Islet precursor cell (in vitro differentiated cells): ENCODE measurements around the gene MRTFB.
"Not testable (repeated sequence)": the region's sequence is repeated elsewhere in the genome, so short reads cannot be mapped to it uniquely, and the experiment has no call there.

Experiments used
- DNase-seq: peaks from one replicate; pipeline ENCODE4 v3.0.0-alpha.2; 2018

The MRTFB gene, protein sequence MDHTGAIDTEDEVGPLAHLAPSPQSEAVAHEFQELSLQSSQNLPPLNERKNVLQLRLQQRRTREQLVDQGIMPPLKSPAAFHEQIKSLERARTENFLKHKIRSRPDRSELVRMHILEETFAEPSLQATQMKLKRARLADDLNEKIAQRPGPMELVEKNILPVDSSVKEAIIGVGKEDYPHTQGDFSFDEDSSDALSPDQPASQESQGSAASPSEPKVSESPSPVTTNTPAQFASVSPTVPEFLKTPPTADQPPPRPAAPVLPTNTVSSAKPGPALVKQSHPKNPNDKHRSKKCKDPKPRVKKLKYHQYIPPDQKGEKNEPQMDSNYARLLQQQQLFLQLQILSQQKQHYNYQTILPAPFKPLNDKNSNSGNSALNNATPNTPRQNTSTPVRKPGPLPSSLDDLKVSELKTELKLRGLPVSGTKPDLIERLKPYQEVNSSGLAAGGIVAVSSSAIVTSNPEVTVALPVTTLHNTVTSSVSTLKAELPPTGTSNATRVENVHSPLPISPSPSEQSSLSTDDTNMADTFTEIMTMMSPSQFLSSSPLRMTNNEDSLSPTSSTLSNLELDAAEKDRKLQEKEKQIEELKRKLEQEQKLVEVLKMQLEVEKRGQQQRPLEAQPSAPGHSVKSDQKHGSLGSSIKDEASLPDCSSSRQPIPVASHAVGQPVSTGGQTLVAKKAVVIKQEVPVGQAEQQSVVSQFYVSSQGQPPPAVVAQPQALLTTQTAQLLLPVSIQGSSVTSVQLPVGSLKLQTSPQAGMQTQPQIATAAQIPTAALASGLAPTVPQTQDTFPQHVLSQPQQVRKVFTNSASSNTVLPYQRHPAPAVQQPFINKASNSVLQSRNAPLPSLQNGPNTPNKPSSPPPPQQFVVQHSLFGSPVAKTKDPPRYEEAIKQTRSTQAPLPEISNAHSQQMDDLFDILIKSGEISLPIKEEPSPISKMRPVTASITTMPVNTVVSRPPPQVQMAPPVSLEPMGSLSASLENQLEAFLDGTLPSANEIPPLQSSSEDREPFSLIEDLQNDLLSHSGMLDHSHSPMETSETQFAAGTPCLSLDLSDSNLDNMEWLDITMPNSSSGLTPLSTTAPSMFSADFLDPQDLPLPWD

DNA sequence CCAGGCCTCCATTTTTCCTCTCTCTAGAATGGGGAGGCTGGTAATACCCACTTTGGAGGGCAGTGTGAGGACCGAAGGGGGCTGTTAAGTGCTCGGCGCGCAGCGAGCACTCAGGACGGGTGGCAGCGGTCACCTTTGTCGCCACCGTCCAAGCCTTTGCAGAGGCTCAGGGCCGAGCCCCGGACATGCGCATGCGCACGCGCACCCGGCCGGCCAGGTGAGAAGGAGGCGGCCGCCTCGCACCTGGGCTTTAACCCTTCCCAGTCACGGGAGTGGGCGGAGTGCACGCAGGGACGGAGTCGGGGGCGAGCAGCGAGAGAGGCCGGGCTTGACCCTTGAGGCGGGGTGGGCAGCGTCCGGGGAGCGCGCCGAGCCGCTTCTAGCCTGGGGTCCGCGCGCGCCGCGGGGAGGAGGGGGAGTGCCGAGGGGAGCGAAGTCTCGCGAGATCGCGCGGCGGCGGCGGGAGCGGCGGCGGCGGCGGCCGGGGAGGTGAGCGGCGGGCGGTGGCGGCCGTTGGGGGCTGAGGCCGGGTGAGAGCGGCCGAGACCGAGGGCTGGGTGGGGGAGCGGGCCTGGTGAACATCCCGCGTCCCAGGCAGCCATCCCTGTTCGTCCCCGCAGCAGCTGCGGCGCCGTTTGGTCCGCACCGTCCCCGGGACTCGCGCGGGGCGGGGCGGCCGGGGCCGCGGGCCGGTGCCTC, at the start of gene MRTFB:
Gene MRTFB, plus strand, starts transcription at position 443 of the 699 bp plus-strand sequence. CDS start 69,288 bp downstream, outside the sequence.
- DNase-seq, result peak; percentile 93

DNA sequence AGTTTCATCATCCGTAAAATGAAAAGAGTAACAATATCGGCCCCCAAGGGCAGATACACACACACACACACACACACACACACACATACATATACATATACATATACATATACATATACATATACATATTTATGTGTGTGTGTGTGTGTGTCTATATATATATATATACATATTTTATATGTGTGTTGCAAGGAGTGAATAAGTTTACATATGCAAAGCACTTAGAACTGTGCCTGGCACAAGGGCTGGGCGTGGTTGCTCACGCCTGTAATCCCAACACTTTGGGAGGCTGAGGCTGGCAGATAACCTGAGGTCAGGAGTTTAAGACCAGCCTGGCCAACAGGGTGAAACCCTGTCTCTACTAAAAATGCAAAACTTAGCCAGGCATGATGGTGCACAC, 47.6 kb upstream of the MRTFB start:
- not testable (repeated sequence) for DNase-seq

DNA sequence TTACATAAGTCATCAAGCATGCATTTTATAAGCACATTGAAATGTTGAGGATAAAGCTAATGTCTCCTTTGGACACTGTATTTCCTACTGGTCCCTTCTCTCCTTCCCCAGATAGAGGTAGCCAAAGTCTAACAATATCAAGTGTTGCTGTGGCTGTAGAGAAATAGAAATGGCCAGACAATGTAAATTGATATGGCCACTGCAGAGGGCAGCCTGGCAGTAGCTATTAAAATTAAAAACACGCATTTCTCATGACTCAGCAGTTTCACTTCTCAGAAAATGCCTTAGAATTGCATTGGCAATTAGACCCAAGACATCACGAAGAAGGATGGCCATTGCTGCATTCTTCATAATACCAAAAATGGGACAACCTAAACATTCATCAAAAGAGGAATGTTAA, 46.8 kb upstream of the MRTFB start:
- no peak for DNase-seq

DNA sequence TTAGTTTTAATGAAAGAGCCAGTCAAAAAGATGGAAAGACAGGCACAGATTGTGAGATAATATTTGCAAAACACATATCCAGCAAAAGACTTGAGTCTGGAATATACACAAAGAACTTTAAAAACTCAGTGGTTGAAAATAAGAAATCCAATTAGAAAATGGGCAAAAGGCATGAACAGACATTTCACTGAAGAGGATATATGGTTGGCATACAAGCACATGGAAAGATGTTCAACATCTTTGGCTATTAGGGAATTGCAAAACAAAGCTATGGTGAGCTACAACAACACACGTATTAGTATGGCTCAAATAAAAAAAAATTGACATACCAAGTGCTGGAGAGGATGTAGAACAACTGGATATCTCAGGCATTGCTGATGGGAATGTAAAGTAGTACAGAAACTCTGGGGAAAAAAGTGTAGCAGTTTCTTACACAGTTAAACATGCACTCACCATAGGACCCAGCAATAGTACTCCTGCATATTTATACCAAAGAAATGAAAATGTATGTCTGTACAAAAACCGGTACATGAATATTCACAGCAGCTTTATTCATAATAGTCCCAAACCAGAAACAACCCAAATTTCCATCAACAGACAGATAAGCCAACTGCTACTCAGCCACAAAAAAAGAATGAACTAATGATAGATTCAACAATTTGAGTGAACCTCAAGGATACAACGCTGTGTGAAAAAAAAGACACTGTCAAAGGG, 44.4 kb upstream of the MRTFB start:
- no peak for DNase-seq

DNA sequence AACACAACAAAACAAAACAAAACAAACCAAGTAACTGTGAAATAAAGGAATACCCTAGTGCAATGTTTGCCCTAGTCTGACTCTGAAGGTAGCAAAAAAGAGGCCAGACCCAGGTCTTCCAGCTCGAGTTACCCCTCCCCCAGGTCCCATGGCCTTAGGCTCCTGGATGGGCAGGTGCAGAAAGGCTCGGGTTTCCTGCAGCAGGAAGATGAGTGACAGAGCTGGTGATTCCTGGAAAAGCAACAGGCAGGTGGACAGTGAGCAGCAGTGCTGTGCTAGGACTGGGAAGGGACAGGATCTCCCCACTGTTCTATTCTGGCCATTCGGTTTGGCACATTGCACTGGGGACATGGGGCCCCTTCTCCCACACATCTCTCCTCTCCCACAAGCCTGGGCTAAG, 42.9 kb upstream of the MRTFB start:
- DNase-seq, result no peak

DNA sequence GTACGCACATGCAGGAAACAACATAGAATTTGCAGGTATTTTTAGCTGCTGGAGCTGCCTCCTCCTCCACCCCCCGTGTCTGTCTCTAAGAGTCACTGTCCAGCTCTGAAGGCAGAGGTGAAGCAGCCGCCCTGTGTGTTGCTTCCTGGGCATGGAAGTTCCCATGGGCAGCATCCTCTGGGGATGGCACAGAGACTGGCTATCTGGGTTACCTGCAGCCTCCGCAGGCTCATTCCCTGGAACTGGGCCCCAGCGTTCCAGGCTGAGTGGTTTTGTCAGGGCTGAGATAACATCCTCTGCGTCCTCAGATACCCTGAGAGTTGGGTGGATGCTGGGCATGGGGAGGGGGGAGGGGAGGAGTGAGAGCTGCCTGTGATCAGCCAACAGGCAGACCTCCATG, 41.5 kb upstream of the MRTFB start:
- DNase-seq, result no peak

DNA sequence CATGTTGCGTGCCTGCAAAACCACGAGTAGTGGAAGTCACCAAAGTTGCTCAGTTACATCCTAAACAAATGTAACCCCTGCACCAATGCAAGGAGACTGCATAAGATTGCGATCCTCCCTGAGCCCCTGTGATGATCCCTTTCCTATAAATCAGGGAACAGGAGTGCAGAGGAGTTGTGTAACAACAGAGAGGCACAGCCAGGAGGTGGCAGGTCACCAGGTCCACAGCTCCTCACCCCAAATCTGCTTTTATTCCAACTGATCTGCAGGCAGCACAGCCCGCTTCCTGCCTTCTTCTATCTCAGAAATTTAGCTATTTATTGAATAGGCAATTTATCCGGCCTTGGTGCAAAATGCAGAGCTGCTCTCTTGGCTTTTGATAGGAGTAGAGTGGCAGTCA, 36.0 kb upstream of the MRTFB start:
- no peak for DNase-seq

DNA sequence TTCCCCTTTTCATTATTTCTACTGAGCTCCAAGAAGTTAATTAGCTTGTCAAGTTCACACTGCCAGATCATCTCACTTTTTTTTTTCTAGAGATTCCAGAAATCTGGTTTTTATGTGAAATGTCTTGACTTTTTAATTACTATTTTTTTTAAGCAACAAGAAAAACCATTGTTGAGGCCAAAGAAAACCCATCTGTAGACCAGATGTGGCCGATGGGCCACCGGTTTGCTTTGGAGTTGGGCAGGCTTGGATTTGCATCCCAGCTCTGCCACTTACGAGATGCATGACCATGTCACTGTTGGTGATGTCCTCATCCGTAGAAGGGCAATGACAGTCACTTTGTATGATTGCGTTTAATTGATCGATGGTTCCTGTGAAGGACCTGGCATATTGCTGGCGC, 34.2 kb upstream of the MRTFB start:
- no peak for DNase-seq

DNA sequence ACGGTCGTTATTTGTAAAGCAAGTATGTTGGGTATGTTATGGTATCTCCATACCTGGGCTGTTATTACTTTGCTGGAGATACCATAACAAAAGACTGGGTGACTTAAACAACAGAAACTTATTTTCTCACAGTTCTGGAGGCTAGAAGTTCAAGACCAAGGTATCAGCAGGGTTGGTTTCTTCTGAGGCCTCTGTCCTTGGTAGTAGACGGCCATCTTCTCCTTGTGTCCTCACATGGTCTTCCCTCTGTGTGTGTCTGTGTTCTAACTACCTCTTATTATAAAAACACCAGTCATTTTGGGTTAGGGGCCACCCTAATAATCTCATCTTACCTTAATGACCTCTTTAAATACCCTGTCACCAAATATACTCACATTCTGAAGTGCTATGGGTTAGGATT, 33.2 kb upstream of the MRTFB start:
- no peak for DNase-seq

DNA sequence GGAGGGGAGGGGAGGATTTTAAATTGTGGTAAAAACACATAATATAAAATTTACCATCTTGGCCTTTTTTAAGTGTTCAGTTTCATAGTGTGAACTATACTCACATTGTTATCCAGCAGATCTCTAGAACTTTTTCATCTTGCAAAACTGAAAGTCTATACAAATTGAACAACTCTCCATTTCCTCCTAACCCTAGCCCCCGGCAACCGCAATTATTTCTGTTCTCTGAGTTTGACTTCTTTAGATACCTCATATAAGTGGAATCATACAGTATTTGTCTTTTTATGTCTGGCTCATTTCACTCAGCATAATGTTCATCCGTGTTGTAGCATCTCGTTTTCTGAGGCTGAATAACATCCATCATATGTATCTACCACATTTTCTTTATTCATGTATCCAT, 30.0 kb upstream of the MRTFB start:
- DNase-seq, result no peak

DNA sequence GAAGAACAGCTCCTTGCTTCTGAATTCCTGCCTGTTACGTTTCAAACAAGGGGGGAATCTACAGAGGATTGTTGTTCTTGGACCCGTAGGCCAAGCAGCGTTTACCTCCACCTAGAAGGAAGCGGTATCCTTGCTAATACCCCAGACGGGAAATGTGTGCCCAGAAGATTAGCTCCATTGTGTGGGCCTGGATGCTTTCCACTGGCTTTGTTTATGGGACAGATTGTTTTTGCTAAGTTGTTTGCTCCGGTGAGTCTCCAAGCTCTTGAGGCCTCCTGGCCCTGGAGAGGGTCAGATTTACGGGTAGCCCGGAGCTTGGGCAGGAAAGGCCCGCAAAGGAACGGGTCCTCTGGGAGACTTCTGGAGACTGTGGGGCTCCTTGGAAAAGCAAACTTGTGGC, 28.4 kb upstream of the MRTFB start:
- peak; percentile 32 for DNase-seq

DNA sequence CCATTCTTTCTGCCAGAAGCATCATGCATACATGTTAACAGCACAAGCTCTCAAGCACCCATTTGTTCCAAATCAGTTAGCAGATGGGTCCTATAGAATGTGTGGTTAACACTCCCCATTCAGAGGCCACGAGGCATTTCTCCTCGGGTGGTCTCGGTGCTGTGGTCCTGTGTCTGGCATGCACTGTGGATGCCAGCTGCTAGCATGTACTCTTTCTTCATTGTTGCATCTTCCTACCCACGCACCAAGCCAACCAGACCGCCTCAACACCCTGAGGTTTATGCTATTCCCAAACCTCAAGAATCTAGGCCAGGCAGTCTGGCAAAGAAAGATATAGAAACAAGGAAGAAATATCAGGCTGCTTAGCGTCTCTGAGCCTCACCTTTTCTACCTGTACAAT, 27.8 kb upstream of the MRTFB start:
- peak; percentile 8 for DNase-seq

DNA sequence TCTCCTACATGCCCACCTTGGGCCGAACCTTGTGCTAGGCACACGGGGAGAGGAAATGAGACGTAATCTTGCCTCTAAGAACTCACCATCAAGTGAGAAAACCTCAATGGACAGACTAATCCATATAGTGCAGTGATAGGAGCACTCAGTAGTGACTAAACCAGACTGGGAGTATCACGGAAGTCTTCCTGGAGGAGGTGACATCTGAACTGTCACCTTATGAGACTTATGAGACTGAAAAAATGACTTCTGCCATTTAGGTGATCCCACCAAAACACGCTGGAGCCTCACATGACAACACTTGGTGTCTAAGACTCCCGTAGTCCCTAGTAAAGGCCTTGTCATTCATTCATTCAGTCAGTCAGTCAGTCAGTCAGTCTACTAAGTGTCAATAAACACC, 27.3 kb upstream of the MRTFB start:
- no peak for DNase-seq

DNA sequence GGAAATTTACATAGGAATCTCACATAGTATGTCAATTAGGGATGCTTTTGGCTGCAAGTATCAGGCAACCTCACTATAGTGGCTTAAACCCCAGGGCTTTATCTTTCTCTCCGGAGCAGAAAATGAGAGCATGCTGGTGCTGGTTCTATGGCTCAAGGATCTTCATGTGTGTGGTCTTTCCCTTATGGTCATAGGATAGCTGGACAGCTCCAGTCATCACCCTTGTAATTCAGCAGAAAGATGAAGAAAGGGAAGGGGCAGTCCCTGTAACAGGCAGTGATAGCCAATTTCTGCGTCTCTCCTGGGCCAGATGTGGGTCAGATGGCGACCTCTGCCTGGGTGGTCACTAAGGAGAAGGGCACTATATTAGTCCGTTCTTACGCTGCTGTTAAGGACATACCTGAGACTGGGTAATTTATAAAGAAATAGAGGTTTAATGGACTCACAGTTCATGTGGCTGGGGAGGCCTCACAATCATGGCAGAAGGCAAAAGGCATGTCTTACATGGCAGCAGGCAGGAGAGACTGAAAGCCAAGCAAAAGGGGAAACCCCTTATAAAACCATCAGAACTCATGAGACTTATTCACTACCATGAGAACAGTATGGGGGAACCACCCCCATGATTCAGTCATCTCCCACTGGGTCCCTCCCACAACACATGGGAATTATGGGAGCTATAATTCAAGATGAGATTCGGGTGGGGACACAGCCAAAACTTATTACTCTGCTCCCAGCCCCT, 23.8 kb upstream of the MRTFB start:
- peak; percentile 4 for DNase-seq

DNA sequence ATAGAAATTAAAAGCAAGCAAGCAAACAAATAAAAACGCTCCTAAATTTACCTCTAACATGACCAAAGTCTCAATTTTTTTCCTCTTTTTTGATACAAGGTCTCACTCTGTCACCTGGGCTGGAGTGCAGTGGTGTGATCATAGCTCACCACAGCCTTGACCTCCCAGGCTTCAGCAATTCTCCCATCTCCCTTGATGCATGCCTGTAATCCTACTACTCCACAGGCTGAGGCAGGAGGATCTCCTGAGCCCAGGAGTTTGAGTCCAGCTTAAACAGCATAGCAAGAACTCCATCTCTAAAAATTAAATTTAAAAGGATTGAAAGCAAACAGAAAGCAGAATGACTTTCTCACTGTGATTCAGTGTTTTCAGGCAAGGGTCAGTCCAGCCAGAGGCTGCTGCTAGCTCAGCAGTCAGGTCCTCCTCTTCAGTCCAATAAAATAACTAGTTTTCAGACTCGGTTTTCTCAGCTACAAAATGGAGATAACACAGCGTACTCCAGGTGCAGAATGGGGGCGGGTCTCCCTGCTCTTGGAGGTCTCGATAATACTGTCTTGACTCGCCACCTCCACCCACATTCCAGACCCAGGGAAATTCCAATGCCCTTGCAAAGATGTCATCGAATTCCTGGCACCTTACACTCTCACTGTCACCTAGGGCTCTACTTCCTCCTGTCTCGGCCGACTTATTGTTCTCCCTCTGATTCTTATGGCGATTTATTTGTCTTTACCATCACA, 20.7 kb upstream of the MRTFB start:
- peak; percentile 95 for DNase-seq

DNA sequence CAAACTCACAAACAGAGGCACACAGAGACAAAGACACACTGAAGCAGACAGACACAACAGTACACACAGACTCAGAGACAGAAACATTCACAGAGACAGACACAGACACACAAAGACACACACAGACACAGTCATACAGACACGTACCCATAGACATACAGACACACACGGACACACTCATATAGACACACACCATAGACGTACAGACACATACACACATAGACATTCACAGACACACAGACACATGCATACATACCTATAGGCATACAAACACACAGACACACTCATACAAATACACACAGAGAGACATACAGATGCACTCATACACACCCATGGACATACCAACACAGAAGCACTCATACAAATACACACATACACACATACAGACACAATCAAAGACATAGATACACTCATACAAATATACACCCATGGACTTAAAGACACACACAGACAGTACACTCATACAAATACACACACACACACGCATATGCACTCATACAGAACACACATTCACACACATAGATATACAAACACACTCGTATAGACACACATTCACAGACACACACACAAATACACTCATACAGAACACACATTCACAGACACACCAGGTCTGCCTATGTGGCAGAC, 19.9 kb upstream of the MRTFB start:
- DNase-seq, result no peak

DNA sequence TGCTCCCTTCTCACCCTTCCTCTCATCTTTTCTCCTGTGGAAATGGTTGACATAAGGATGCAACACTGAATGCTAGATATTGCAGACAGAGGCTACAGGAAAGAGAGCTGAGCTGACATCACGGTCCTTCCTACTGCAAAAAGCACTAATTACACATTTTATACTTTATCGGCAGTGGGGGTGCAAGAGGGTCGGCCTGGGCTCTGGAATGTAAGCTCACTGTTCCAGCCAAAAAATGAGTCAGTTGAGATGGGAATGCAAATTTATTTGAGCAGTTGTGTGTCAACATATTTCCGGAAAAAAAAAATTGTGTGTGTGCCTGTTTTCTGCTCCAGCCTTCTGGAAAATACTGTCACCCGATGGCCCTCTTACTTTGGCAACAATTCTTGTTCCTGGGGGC, 14.1 kb upstream of the MRTFB start:
- peak; percentile 17 for DNase-seq

DNA sequence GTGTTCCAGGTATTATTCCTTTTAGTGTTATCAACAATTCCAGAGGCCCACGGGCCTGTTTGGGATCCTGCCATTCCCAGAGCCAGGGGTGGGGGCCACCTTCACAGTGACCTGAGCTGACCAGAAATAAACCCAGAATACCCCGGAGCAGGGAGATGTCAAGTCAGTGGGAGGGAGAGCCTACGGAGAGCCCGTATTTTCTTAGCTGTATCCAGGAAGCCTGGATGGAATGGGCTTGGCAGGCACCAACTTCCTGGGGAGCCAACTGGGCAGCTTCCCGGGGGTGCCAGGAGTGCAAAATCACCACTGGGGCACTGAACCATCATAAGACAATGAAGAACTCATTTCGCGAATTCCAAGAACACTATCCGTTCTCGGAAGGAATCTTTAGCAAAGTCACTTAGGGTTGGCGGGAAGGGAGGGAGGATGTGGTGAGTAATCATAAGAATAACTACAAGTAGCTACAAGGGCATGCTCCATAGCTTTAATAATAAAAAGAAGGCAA, 13.2 kb upstream of the MRTFB start:
- DNase-seq, result peak; percentile 38

DNA sequence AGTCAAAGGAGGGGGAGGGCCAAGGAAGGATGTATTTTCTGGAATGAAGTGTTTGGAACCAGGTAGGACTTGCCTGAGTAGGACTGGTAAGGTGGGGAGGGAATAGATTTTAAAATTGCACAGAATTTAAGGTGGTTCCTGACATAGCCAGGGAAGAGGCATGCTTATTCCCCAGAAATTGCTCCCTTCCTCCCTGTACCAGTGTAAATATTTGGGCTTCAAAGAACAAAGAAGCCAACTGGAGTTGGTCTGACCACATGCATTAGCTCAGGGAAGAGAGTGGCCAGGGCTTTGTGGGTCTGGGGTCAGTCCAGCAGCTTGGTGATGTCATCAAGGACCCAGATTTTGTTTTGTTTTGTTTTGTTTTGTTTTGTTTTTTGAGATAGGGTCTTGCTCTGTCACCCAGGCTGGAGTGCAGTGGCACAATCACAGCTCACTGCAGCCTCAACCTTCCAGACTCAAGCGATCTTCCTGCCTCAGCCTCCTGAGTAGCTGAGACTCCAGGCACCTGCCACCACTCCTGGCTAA, 9.3 kb upstream of the MRTFB start:
- peak; percentile 12 for DNase-seq

DNA sequence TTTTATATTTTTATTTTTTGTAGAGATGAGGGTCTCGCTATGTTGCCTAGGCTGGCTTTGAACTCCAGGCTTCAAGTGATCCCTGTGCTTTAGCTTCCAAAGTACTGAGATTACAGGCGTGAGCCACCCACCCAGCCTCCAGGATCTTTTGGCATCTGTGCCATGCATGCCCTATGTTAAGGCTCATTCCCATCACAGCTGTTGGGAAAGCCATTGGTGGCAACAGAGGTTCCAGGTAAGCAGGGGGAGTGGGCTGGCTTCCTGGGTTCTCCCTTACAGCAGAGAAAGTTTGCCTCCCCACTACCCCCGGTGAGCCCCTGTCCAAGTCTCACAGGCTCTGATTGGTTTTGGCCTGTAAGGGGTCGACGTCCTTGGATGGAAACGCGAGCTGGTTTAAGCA, 8.9 kb upstream of the MRTFB start:
- peak; percentile 25 for DNase-seq
